GM21619 (cell line): Measurements from ENCODE around the gene RASA4B.
"Not testable (repeated sequence)": the region's sequence is repeated elsewhere in the genome, so short reads cannot be mapped to it uniquely, and the experiment has no call there.

Source experiments
- ATAC-seq: cut with Tn5 transposase; IDR thresholded peaks from one replicate; pipeline ENCODE4 v1.9.1; 2021; ENCODE audit not compliant: unreplicated experiment

The RASA4B gene

DNA sequence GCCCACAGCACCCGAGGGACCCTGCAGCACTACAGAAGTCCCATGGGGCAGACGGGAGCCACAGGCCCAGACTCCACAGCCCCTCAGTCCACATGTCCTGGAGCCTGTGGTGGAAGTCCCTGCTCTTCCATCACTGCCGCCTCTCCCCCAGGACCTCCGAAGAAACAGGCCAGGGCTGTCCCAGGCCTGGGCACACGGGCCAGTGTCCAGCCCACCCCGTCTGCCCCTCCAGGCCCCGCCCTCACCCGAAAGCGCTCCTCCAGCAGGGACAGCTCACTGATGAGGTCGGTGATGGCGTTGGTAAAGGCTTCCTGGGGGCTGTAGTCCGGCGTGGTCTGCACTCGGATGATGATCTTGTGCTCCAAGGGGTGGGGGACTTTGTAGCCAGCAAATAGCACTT is 43.5 kb downstream of the RASA4B start:
- ATAC-seq = not testable (repeated sequence)

DNA sequence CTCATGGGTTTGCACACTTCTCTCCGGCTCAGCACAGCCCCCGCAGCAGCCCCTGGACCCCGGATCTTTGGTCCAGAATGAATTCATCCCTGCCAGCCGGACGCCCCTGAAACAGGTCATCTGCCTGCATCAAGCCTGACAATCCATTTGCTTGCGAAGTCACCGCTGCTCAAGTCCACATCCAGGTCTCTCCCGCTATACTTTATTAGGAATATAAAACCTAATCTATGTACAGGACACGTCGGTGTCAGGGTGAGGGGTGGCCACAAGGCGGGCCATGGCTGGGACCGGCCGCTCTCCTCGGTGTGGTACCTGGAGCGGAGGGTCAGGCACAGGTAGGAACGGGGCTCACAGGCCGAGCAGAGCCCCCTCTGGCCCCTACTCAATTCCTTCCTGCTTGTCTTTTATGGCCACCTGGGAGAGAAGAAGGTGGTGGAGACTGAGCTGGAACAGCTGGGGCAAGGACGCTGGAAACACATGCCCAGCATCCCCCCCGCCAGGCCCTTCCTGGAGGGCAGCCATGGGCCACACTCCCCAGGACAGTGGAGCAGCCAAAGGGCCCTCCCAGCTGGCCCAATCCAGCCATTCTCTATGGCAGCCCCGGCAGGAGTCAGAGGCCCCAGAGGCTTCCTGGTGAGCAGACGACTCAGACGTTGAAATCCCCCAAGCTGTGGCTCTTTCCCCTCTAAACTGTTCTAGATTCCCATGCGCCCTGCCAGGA is 44.1 kb downstream of the RASA4B start:
- no peak for ATAC-seq

DNA sequence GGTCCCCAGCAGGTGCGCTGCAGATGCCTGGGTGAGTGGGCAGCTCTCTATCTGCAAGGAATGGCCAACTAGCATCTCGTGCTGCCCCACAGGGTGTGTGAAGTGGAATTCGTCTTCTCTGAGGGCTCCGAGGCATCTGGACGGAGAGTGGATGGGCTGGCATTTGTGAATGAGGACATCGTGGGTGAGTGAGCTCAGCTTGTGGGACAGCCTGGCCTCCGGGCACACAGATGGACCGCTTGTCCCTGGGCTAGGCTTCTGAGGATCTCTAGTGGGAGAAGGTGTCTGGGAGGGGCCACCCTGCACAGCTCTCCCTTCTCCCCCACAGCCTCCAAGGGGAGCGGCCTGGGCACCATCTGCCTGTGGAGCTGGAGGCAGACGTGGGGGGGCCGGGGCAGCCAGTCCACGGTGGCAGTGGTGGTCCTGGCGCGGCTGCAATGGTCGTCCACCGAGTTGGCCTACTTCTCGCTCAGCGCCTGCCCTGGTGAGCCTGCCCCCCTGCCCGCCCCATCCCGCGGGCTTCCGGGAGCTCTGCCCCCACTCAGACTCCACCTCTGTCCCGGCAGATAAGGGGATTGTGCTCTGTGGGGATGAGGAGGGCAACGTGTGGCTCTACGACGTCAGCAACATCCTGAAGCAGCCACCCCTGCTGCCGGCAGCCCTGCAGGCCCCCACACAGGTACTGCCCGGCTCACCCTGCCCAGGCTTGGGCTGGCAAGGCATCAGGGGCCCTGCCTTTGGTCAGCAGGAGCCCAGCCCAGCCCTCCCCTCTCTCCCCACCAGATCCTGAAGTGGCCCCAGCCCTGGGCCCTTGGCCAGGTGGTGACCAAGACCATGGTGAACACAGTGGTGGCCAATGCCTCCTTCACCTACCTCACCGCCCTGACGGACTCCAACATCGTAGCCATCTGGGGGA is 45.2 kb downstream of the RASA4B start:
- ATAC-seq = no peak

DNA sequence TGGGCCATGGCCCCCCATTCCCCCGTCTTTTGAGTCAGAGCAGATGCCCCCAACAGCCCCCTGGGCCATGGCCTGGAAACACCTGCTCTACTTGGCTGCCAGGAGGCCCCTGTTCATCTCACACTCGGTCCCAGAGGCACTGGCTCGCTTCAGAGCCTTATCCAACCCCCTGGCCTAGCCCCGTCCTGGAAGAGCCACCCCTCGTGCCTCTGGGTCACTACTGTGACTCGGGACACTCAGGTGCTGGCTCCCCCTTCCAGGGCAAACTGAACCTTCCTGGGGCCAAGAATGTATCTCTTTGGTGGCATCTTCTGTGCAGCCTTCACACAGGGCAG is 45.8 kb downstream of the RASA4B start:
- ATAC-seq = no peak

DNA sequence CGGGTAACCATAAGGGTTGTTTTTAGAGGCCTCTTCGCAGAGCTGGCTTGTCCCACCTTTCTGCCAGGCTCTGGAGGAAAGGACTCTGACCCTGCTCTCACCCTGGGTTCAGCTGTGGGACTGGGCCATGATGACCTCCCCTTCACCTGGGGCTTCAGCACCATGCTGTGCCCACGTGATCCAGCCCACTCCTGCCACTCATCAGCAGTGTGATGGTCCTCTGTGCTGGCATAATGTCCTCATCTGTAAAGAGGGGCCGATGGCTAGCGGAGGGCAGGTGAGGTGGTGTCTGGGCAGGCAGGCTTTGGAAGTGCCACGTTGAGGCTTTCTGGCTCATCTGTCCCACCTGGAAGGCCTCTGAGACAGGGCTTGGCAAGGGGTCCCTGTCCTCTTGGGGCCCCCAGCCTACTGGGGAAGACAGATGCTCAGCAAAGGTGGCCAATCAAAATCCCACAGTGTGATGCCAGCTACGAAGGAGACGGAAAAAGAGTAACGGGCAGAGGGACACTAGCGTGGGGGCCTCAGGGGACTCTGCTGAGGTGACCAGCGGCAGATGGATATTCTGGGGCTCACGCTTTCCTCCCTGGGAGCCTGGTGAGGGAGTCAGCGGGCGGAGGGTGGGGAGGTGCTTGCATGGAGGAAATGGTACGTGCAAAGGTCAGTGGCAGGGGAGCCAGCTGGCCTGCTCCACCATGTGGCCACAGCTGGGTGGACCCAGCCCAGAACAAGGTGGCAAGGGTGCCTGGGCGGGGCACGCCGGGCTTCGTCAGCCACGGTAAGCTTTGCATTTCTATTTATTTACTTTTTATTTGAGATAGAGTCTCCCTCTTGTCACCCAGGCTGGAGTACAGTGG is 47.4 kb downstream of the RASA4B start:
- no peak for ATAC-seq

DNA sequence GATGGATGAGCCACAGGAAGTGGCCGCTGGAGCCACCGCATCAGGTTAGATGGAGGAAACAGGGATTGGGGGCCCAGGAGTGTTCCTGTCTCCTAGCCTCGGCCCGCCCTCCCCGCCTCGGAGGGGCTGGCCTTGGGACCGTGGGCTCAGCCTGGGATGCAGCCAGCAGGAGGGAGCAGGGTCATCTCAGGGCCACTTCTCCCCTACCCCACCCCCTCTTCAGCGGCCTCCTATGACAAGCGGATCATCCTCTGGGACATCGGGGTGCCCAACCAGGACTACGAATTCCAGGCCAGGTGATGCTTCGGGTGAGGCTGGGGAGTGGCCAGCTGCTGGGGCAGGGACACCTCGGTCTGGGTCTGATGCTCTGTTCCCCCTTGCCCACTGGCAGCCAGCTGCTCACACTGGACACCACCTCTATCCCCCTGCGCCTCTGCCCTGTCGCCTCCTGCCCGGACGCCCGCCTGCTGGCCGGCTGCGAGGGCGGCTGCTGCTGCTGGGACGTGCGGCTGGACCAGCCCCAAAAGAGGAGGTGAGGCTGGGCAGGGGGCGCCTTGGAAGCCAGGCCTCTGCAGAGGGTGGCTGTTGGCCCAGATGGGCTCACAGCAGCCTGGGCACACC is 48.1 kb downstream of the RASA4B start:
- ATAC-seq = no peak

DNA sequence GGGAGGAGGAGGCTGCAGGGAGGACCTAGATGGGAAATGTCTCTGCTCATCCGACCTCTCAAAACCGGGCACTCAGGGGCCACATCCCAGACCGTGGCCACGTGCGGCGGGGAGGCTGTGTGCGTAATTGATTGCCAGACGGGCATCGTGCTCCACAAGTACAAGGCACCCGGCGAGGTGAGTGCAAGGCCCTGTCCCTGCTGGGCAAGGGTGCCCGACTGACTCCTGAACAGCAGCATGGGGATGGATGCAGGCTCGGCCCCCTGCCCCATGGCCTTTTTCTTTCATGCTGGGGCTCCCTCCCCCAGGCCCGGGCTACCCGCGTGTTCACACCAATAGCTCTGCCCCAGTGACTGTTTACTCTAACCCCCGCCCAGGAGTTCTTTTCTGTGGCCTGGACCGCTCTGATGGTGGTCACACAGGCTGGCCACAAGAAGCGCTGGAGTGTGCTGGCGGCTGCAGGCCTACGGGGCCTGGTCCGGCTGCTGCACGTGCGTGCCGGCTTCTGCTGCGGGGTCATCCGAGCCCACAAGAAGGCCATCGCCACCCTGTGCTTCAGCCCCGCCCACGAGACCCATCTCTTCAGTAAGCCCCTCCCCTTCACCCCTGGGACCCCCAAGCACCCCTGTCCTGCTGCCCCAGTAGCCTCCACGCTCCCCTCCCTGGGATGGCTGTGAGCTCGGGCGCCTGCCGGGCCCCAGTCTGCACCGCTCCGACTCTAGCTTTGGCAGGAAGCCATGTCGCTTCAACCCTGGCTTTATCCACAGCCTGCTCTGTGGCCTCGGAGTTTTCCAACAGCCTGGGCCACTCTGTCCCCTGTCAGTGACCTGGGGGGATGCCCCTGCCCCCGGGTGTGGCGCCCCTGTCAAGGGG is 48.9 kb downstream of the RASA4B start:
- no peak for ATAC-seq

DNA sequence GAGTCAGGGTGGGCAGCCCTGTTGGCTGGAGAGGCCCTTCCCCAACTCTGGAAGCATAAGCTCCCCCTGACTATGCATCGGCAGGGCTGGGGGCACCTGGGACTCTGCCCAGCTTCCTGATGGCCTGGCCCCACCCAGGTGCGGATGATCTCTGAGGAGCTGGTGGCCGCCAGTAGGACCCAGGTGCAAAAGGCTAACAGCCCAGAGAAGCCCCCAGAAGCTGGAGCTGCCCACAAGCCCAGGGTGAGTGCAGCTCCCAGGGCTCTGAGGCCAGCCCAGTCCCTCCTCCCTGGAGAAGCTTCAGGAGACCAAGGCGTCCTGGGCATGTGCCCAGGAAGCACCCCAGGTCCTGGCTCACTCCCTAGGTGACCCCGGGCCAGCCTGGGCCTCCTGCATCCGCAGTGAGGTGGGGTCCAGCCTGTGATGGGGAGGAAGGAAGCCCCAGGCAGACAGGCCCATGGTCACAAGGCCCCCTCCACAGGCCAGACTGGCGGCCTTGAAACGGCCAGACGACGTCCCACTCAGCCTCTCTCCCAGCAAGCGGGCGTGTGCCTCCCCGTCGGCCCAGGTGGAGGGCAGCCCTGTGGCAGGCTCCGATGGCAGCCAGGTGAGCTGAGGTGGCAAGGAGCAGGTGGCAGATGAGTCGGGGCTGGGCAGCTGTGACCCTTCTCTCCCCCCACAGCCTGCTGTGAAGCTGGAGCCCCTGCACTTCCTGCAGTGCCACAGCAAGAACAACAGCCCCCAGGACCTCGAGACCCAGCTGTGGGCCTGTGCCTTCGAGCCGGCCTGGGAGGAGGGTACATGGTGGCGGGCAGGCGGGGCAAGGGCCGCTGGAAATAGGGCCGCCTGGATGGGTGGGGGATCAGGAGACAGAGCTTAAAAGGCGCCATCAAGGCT is 49.7 kb downstream of the RASA4B start:
- ATAC-seq = no peak

GRCh38 chr7:102466097-102466496 is 51.5 kb downstream of the RASA4B start:
- ATAC-seq = no peak

GRCh38 chr7:102464577-102465280 is 52.8 kb downstream of the RASA4B start, which contains the start of the genes ALKBH4 and LRWD1:
ALKBH4 (minus strand) TSS chr7:102464863; CDS start chr7:102464836, 27 bp downstream.
LRWD1 (plus strand) TSS chr7:102464984; CDS start chr7:102465081, 97 bp downstream.
- peak; percentile 86 for ATAC-seq

DNA sequence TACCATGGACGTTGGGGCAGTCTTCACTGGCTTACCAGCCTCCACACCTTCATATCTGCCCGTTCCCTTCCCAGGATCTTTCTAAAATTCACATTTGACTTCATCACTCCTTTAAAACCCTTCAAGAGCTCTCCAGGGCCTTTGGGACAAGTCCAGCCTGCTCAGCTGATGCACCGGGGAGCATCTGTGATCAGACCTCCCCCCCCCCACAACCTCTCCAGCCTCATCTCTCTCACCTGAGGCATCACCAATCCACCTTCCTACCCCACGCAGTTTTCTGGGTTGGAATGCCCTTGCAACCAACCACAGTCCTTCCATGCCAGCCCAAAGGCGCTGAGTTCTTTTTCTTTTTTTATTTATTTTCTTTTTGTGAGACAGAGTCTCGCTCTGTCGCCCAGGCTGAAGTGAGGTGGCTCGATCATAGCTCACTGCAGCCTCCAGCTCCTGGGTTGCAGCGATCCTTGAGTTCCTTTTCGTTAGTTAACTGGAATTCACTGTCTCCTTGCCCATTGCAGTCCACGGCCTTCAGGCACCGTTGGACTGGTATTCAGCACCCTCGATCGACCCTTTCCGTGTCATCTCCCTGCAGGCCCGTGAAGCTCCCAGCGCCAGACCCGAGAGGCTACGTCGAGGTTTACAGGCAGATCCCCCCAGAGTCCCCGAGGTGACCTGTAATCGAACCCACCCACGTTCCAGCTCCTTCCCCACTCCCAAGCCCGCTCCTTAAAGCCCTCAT is 53.6 kb downstream of the RASA4B start:
- ATAC-seq = peak; percentile 2

- ATAC-seq = no peak
Measured at GRCh38 chr7:102460467-102460866, 57.1 kb downstream of the RASA4B start.

DNA sequence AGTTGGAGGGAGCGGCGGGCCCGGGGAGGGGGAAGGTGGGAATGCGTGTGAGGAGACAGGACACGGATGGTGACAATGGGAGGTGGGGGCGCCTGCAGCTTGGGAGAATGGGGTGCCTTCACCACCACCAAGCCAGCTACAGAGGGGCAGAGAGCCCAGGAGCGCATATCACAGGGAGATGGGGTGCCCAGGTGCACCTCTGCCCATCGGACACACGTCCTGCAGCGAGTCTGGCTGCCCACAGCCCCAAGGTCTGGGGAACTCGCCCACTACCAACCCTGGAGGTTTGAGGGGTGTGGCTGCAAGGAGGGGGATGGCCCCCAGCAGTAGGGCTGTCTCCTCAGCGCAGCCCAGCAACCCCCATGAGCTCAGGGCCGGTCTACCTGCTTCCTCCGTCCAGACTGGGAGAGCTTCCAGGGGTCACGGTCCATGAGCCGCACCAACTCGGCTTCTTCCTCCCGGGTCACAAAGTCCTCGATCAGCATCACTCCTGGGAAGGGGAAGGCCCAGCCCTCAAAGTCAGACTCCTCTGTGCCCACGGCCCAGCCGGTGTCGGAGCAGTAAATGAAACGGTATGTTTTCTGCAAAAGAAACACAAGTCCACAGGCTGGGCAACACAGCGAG is 58.2 kb downstream of the RASA4B start:
- no peak for ATAC-seq

- no peak for ATAC-seq
Measured at GRCh38 chr7:102457352-102457924, 60.1 kb downstream of the RASA4B start.

- ATAC-seq = no peak
Measured at GRCh38 chr7:102456327-102456726, 61.2 kb downstream of the RASA4B start.

DNA sequence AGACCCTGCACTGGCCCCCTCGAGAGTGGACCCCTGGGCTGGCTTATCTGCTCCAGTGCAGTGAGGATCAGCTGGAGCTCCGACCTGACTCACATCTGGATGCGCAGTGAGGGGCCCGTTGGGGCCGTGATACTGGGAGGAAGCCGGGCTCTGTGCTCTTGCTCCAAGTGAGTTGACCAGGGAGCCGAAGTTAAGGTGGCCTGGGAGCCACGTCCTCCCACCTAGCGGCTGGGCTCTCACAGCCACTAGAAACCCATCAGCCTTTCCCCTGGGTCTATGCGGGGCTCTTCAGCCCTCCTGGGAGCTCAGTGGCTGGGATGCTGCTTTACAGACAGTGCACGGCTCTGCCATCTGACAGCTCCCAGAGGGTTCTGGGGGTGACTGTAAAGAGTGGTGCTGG is 62.0 kb downstream of the RASA4B start:
- no peak for ATAC-seq

DNA sequence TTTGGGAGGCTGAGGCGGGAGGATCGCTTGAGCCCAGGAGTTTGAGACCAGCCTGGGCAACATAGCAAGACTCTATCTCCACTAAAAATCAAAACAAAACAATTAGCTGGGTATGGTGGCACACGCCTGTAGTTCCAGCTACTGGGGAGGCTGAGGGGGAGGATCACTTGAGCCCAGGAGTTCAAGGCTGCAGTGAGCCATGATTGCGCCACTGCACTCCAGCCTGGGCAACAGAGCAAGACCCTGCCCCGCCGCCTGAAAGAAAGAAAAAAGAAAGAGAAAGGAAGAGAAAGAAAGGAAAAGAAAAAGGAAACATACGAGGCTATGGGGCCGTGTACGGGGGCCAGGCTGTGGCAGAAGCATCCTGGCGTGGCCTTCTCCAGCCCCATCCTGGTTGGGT is 62.6 kb downstream of the RASA4B start:
- not testable (repeated sequence) for ATAC-seq
